CD4-positive, alpha-beta T cell (primary cell): ENCODE measurements around the gene ELP4. TPM values are rescaled to one million over a fixed set of nuclear protein-coding genes. Genes with fewer than 3 reads are reported as not detected.

Experiments
- ATAC-seq: fragments of 200-7000 bp; cut with Tn5 transposase; one replicate; pipeline ENCODE4 v1.10.0; 2022; ENCODE audit warnings: mild to moderate bottlenecking; ENCODE audit not compliant: poor library complexity
- CTCF ChIA-PET: fragments of 350-600 bp; sonication (Branson Sonifier 250); formaldehyde crosslinking; loops from one replicate; lab custom pipeline; 2021; ENCODE audit warnings: antibody characterized with exemption, inconsistent platforms; lab: Charles Lee
- POLR2A ChIA-PET: fragments of 350-600 bp; sonication (Branson Sonifier 250); formaldehyde crosslinking; loops from one replicate; lab custom pipeline; 2021; ENCODE audit warnings: antibody characterized with exemption, inconsistent platforms; lab: Charles Lee
- DNase-seq, 14 experiments: peaks; one replicate each; pipeline ENCODE4 v3.0.0-alpha.2; 2013 to 2020; ENCODE audit warnings: mixed read lengths in 2 of 14
- H3K27ac ChIP-seq, 2 donors: one replicate each; pipeline versions ENCODE4 v1.5.1 to v1.7.0; 2013; ENCODE audit warnings: low read length in 2 of 2, low read depth in 1 of 2, mild to moderate bottlenecking in 1 of 2
- H3K27me3 ChIP-seq, 2 experiments: 1 replicate in 1 of 2; 2 replicates in 1 of 2; pipeline versions ENCODE4 v1.6.1 to v1.7.0; 2013; ENCODE audit warnings: low read length in 2 of 2, control low read depth in 1 of 2, mild to moderate bottlenecking in 1 of 2, moderate library complexity in 1 of 2; ENCODE audit not compliant: insufficient read depth in 2 of 2, control insufficient read depth in 1 of 2
- H3K36me3 ChIP-seq: one replicate; pipeline ENCODE4 v1.6.1; 2013; ENCODE audit warnings: low read length, control low read depth; ENCODE audit not compliant: insufficient read depth
- H3K4me1 ChIP-seq: one replicate; pipeline ENCODE4 v1.6.1; 2013; ENCODE audit warnings: low read length, control low read depth; ENCODE audit not compliant: insufficient read depth
- H3K4me3 ChIP-seq: one replicate; pipeline ENCODE4 v1.5.1; 2013; ENCODE audit warnings: mild to moderate bottlenecking, low read length, moderate library complexity
- H3K9me3 ChIP-seq, 2 experiments: 1 replicate in 1 of 2; 2 replicates in 1 of 2; pipeline versions ENCODE4 v1.6.1 to v1.7.0; 2013; ENCODE audit warnings: low read length in 2 of 2, mild to moderate bottlenecking in 2 of 2, control low read depth in 1 of 2, moderate library complexity in 1 of 2; ENCODE audit not compliant: control insufficient read depth in 1 of 2, insufficient read depth in 1 of 2
- H3K27ac Mint-ChIP-seq: one replicate; pipeline ENCODE4 v1.8.0; 2020; ENCODE audit warnings: mixed read lengths
- H3K27me3 Mint-ChIP-seq: one replicate; pipeline ENCODE4 v1.8.0; 2021; ENCODE audit warnings: mixed read lengths
- H3K36me3 Mint-ChIP-seq: one replicate; pipeline ENCODE4 v1.8.0; 2021; ENCODE audit warnings: low read depth, mixed read lengths
- H3K4me1 Mint-ChIP-seq: one replicate; pipeline ENCODE4 v1.8.0; 2021; ENCODE audit warnings: low read depth, mixed read lengths
- H3K4me3 Mint-ChIP-seq: one replicate; pipeline ENCODE4 v1.8.0; 2020; ENCODE audit warnings: mild to moderate bottlenecking, mixed read lengths
- H3K9me3 Mint-ChIP-seq: one replicate; pipeline ENCODE4 v1.8.0; 2020; ENCODE audit warnings: mixed read lengths
- CTCF ChIP-seq: fragments of 200-600 bp; IDR thresholded peaks from one replicate; pipeline ENCODE4 v1.8.0; 2022; ENCODE audit warnings: antibody characterized with exemption, mild to moderate bottlenecking
- intact Hi-C, 2 experiments: fragments of 100-400 bp; cut with DNase I in 1 of 2; cut with micrococcal nuclease in 1 of 2; formaldehyde crosslinking; loops; one replicate each; pipeline versions ENCODE4 v1.15.1 to v1.9.0; 2023 to 2025; cut with DNase I, micrococcal nuclease
- total RNA-seq, 174 experiments: library from RNA in 2 of 174; stranded (reverse) in 2 of 174; gene quantifications; one replicate each; pipeline ENCODE4 v1.2.3 and lab custom pipeline; 2021 to 2026

The ELP4 gene
- total RNA-seq, 2 experiments from 2014 or later = 9.5 to 10.3 TPM

- no peaks in the 10 kb centered on the region for H3K4me1 ChIP-seq
- H3K4me3 Mint-ChIP-seq = no peak overlapping the region
- no peak for TF ChIP-seq CTCF
- H3K36me3 Mint-ChIP-seq = peaks cover 30% of the 10 kb centered on the region
- H3K27me3 Mint-ChIP-seq = no peaks in the 10 kb centered on the region
- H3K9me3 ChIP-seq = no peaks in the 10 kb centered on the region
- ChIA-PET CTCF (interaction anchor here (0.6 kb wide), 1 partner anchor 1004 kb away, joined by 4 read pairs; no protein-coding TSS in a partner anchor), POLR2A (no interaction called here)
- H3K27me3 ChIP-seq = no peaks in the 10 kb centered on the region
- no peaks in the 10 kb centered on the region for H3K9me3 Mint-ChIP-seq
- H3K36me3 ChIP-seq = no peaks in the 10 kb centered on the region
- intact Hi-C loops = no loop called here
- DNase-seq (no peak), ATAC-seq (no peak)
- no peak overlapping the region for H3K4me3 ChIP-seq
- H3K27ac ChIP-seq = no peak overlapping the region
- H3K4me1 Mint-ChIP-seq = no peaks in the 10 kb centered on the region
- H3K27ac Mint-ChIP-seq = no peak overlapping the region
Measured at GRCh38 chr11:31780078-31780477, 270.5 kb downstream of the ELP4 start.

DNA sequence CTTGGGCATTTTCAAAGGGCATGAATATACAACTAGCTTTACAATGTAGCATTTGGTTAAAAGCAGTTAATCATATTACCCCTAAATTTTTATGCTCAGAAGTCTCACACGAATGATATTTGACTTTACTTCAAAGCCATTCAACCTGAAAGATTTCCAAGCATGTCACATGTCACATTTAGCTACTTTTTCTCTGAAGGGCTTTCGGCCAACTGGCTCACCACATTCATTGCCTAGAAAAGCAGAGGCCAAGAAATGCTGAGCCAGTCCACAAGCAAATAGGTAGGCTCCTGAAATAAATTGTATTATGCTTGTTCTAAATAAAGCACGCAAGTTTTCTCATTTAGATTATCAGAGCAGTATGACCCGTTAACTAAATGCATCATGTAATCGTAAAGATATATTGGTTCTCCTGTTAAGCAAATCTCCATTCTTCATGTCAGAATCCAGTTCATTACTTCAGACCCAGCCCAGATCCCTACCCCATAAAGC lies 271.0 kb downstream of the ELP4 start:
- no peak for TF ChIP-seq CTCF
- H3K4me3 ChIP-seq = no peak overlapping the region
- POLR2A ChIA-PET = no interaction called here
- no peaks in the 10 kb centered on the region for H3K4me1 ChIP-seq
- Mint-ChIP-seq H3K27ac (no peak overlapping the region), H3K4me1 (no peaks in the 10 kb centered on the region), H3K36me3 (peaks cover 30% of the 10 kb centered on the region), H3K4me3 (no peak overlapping the region), H3K9me3 (no peaks in the 10 kb centered on the region), H3K27me3 (no peaks in the 10 kb centered on the region)
- no peak for DNase-seq
- CTCF ChIA-PET = interaction anchor here (0.6 kb wide), 1 partner anchor 1004 kb away, joined by 4 read pairs; no protein-coding TSS in a partner anchor
- H3K27me3 ChIP-seq = no peaks in the 10 kb centered on the region
- no peaks in the 10 kb centered on the region for H3K36me3 ChIP-seq
- no peaks in the 10 kb centered on the region for H3K9me3 ChIP-seq
- no peak for ATAC-seq
- no peak overlapping the region for H3K27ac ChIP-seq
- intact Hi-C loops = no loop called here

- Mint-ChIP-seq H3K9me3 (no peaks in the 10 kb centered on the region), H3K4me1 (no peaks in the 10 kb centered on the region), H3K27ac (no peak overlapping the region), H3K27me3 (no peaks in the 10 kb centered on the region), H3K36me3 (peaks cover 30% of the 10 kb centered on the region), H3K4me3 (no peak overlapping the region)
- Histone ChIP-seq H3K36me3 (no peaks in the 10 kb centered on the region), H3K27ac (no peak overlapping the region), H3K27me3 (no peaks in the 10 kb centered on the region), H3K4me1 (no peaks in the 10 kb centered on the region), H3K4me3 (no peak overlapping the region), H3K9me3 (no peaks in the 10 kb centered on the region)
- intact Hi-C loops = no loop called here
- no peak for TF ChIP-seq CTCF
- ATAC-seq (no peak), DNase-seq (no peak)
- ChIA-PET POLR2A (no interaction called here), CTCF (no interaction called here)
Measured at GRCh38 chr11:31782257-31782656, 272.7 kb downstream of the ELP4 start.
